Body of pancreas (tissue), 4 donors: ENCODE results near the gene CDC42EP5. TPM values are rescaled to one million over a fixed set of nuclear protein-coding genes. Genes with fewer than 3 reads are reported as not detected.
A peak's percentile ranks its signal among the peaks of the same experiment; 100 is the strongest.

ENCODE experiments used
- ATAC-seq: fragments of 150-250 bp; one replicate; pipeline ENCODE4 v1.9.1; 2016
- DNase-seq, 4 donors: peaks; one replicate each; pipeline ENCODE4 v3.0.0-alpha.2; 2019
- H3K27ac ChIP-seq, 4 donors: fragments of 200-600 bp; sonication (generic); 1 replicate in 3 of 4; 2 replicates in 1 of 4; pipeline versions ENCODE4 v1.5.1 to v1.6.1; 2016 to 2019; ENCODE audit warnings: mild to moderate bottlenecking in 1 of 4, mixed read lengths in 1 of 4, moderate library complexity in 1 of 4
- H3K27me3 ChIP-seq, 2 donors: fragments of 200-600 bp; sonication (generic); one replicate each; pipeline ENCODE4 v1.6.0; 2016; ENCODE audit warnings: mild to moderate bottlenecking in 1 of 2
- H3K36me3 ChIP-seq, 2 donors: fragments of 200-600 bp; sonication (generic); replicated peaks in 1 of 2; 2 replicates each; pipeline ENCODE4 v1.5.1; 2016; ENCODE audit warnings: low read depth in 2 of 2; ENCODE audit not compliant: insufficient read depth in 1 of 2
- H3K4me1 ChIP-seq: fragments of 200-600 bp; sonication (generic); one replicate; pipeline ENCODE4 v1.6.0; 2016
- H3K4me3 ChIP-seq, 2 donors: fragments of 200-600 bp; sonication (generic); 1 replicate in 1 of 2; 2 replicates in 1 of 2; pipeline ENCODE4 v1.5.1; 2016 to 2019
- H3K9me3 ChIP-seq, 3 donors: fragments of 200-600 bp; sonication (generic); 1 replicate in 2 of 3; 2 replicates in 1 of 3; pipeline ENCODE4 v1.5.1; 2016
- CTCF ChIP-seq, 7 experiments: fragments of 450-650 bp in 4 of 7; fragments of 200-600 bp in 3 of 7; sonication (generic) in 3 of 7; IDR thresholded peaks; one replicate each; pipeline ENCODE4 v1.5.1; 2016 to 2019; ENCODE audit warnings: antibody characterized with exemption in 7 of 7
- POLR2A ChIP-seq, 3 donors: fragments of 450-650 bp; IDR thresholded peaks; one replicate each; pipeline ENCODE4 v1.6.1; 2016; ENCODE audit warnings: antibody characterized with exemption in 3 of 3, mild to moderate bottlenecking in 2 of 3
- WGBS, 2 donors: methylation state at CpG; one replicate each; pipeline ENCODE4 v1.1.5; 2017; 5-methylcytosine and 5-hydroxymethylcytosine counted together
- intact Hi-C: fragments of 100-400 bp; cut with DNase I; formaldehyde crosslinking; loops from one replicate; pipeline ENCODE4 v1.15.1; 2023
- total RNA-seq, 2 donors: library from RNA; depleted of rRNA; stranded (reverse); fragments of >200 nt; gene quantifications; one replicate each; pipeline ENCODE4 v1.1.0, GENCODE V29; 2016

The CDC42EP5 gene
- total RNA-seq, 2 donors from 2014 or later: 18.2 to 92.9 TPM

- no peak overlapping the region for H3K4me3 ChIP-seq
- H3K36me3 ChIP-seq: no peaks in the 10 kb centered on the region
- H3K27me3 ChIP-seq: no peaks in the 10 kb centered on the region
- peaks cover under 1% of the 10 kb centered on the region for H3K4me1 ChIP-seq
- 22 to 28% methylated on average over 9 to 10 of the region's 10 CpGs for WGBS, 2 donors
- H3K9me3 ChIP-seq: no peaks in the 10 kb centered on the region
- peak; percentile 49 for ATAC-seq
- no peak overlapping the region for H3K27ac ChIP-seq
- TF ChIP-seq POLR2A (IDR thresholded peaks at IDR 0.05) (no peak), CTCF (IDR thresholded peaks at IDR 0.05) (peak; percentile 28 to 61 (median 53))
- peak in 3 of 4 donors; percentile 22 to 28 (median 25) for DNase-seq
- intact Hi-C loops: no loop called here
Observed at GRCh38 chr19:54478677-54479266, 5.7 kb upstream of the CDC42EP5 start.

- H3K36me3 ChIP-seq: no peaks in the 10 kb centered on the region
- no peak overlapping the region for H3K27ac ChIP-seq
- intact Hi-C loops: no loop called here
- H3K27me3 ChIP-seq: no peaks in the 10 kb centered on the region
- ATAC-seq (no peak), DNase-seq (no peak)
- no peak overlapping the region for H3K4me3 ChIP-seq
- no peak for TF ChIP-seq POLR2A (IDR thresholded peaks at IDR 0.05)
- no peak for TF ChIP-seq CTCF (IDR thresholded peaks at IDR 0.05)
- H3K4me1 ChIP-seq: peaks cover 10% of the 10 kb centered on the region
- WGBS, 2 donors: 62 to 73% methylated on average over 3 of the region's 3 CpGs
- no peaks in the 10 kb centered on the region for H3K9me3 ChIP-seq
Observed at GRCh38 chr19:54477650-54478049, 4.6 kb upstream of the CDC42EP5 start.

GRCh38 chr19:54475706-54476105, 2.6 kb upstream of the CDC42EP5 start:
- TF ChIP-seq CTCF (IDR thresholded peaks at IDR 0.05) (no peak), POLR2A (IDR thresholded peaks at IDR 0.05) (no peak)
- intact Hi-C loops: no loop called here
- Histone ChIP-seq H3K9me3 (no peaks in the 10 kb centered on the region), H3K4me3 (no peak overlapping the region), H3K36me3 (no peaks in the 10 kb centered on the region), H3K27ac (no peak overlapping the region), H3K4me1 (peaks cover 19% of the 10 kb centered on the region), H3K27me3 (no peaks in the 10 kb centered on the region)
- ATAC-seq: no peak
- WGBS, 2 donors: 87 to 89% methylated on average over 10 to 11 of the region's 11 CpGs
- DNase-seq: no peak

- no peak for TF ChIP-seq POLR2A (IDR thresholded peaks at IDR 0.05)
- no peak for TF ChIP-seq CTCF (IDR thresholded peaks at IDR 0.05)
- peaks cover 37% of the 10 kb centered on the region for H3K4me1 ChIP-seq
- no peak overlapping the region for H3K4me3 ChIP-seq
- no peaks in the 10 kb centered on the region for H3K36me3 ChIP-seq
- peak overlapping the region in 3 of 4 donors; percentile 58 to 82 (median 68) for H3K27ac ChIP-seq
- no peak for DNase-seq
- WGBS, 2 donors: 85 to 92% methylated on average over 6 of the region's 6 CpGs
- no peak for ATAC-seq
- H3K27me3 ChIP-seq: no peaks in the 10 kb centered on the region
- intact Hi-C loops: no loop called here
- no peaks in the 10 kb centered on the region for H3K9me3 ChIP-seq
Observed at GRCh38 chr19:54473892-54474372, 836 bp upstream of the CDC42EP5 start.
